ENCODE results near the gene PAK5.

The PAK5 gene

DNA sequence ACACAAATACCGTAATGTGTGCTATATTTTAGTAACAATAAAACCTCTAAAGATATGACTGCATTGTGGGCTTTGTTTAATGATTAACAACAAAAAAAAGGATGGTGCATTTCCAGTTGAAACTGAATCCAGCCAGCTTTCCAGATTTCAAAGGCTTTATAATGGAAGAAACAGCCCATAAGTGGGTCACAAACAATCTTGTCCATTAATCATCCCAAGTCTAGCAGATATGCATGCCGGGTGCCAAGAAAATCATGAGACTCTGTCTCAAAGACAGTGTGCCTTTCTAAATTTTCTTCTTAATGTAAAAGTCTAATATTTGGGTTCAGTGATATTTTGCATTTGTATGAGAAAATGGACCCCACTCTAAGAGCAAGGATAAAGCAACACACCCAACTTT lies 345.1 kb downstream of the PAK5 start:
- DNase-seq (ENCODE audit: low spot score): no peak

DNA sequence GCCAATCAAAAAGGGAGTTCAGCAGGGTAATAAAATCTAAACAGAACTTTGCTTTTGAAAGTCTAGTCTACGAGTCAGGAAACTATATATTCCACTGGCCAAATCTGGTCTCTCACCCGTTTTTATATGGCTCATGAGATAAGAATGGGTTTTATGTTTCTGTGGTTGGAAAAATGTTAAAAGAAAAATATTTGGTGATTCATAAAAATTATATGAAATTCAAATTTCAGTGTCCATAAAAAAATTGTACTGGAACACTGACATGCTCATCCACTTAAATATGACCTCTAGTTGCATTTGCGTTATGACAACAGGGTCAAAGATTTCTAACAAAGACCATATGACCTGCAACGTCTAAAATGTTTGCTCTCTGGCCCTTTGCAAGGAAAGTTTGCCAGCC lies 346.8 kb downstream of the PAK5 start:
- no peak for DNase-seq (ENCODE audit: low spot score)

DNA sequence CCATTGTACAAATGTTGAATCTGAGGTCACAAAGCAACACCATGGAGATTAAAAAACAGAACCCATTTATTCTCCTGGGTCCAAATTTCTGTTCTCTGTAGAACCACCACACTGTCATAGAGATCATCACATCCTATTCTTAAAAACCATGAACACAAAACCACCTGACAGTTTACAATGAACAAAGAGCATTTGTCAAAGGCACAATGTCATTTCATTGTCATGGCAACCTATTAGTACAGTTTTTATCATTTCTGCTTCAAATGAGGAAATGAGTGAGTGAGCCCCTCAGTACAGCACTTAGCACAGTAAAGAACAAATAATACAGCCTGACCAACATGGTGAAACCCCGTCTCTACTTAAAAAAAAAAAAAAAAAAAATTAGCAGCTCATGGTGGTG lies 347.6 kb downstream of the PAK5 start:
- DNase-seq (ENCODE audit: low spot score): no peak

DNA sequence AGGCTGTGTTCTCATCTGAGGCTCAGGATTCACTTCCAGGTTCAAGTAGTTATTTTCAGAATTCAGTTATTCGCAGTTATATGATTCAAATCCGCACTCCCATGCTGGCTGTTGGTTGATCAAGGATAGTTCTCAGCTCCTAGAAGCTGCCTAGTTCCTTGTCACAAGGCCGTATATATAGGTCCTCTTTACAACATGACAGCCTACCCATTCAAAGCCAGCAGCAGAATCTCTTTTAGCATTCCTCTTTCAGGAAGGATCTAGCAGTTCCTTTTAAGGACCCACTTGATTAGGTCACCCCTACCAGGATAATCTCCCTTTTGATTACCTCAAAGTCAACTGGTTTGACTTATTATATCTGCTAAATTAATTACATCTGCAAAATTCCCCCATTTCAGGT lies 348.2 kb downstream of the PAK5 start:
- DNase-seq (ENCODE audit: low spot score): no peak

DNA sequence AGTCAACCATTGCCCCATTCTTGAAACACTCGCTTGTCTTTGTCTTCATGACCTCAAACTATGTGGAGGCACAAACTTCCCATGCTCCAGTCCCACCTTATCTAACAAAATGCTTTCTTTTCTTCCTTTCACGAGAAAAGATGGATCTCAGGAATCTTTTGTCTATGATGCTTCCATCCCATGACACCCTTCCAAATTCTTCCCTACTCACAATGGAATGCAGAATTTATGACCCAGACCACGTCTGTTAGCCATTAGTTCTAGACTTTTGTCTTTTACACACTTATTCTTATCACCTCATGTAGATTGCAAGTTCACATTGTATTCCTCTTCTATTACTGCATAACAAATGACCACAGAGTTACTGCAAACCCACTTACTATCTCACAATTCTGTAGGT lies 348.7 kb downstream of the PAK5 start:
- no peak for DNase-seq (ENCODE audit: low spot score)

- no peak for DNase-seq (ENCODE audit: low spot score)
Measured at GRCh38 chr20:9488063-9488462, 350.8 kb downstream of the PAK5 start.

Data from HuH-7.5 (cell line).